ENCODE measurements around the gene HOXC4. TPM values are rescaled to one million over a fixed set of nuclear protein-coding genes. Genes with fewer than 3 reads are reported as not detected.

Gene HOXC4
- total and polyA plus RNA-seq, 2 experiments from 2014 or later: 2.2 to 3.1 TPM

DNA sequence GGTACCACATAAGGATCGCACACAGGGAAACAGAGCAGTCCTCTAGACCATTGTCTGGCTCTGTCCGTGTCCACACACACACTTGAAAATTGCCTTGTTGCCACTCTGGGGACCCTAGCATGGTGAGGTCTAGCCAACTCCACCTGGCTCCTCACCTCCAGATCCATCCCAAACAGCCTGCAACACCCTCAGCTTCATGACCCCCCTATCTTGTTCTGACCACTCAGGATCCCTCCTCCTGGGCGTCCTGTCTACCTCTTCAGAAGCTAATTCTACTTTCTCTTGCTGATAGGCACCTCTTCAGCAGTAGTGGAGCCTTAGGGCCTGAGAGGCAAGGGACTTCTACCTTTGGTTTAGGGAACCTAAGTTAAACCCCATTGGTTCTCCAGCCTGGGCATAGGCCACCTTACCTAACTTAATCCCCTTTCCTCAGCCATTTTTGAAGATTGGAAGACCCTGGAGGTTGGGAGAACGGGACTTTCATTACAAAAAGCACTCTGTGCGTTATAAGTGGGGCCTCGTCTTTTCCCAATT lies 21.5 kb upstream of the HOXC4 start:
- 42 to 45% methylated on average over 6 of the region's 6 CpGs for WGBS, 2 experiments (ENCODE audit: low coverage in 1 of 2, low lambda C conversion rate in 2 of 2, missing lambda C conversion rate in 2 of 2)
- Histone ChIP-seq H3K9ac (peak overlapping the region; percentile 97), H2AFZ (no peak overlapping the region), H3F3A (ENCODE audit: insufficient read depth) (peaks cover 23% of the 10 kb centered on the region), H3K36me3 (ENCODE audit: low read depth) (no peaks in the 10 kb centered on the region), H3K27ac (peak overlapping the region; percentile 99), H3K4me3 (peak overlapping the region; percentile 77), H3K9me3 (ENCODE audit: low read depth) (no peaks in the 10 kb centered on the region), H3K4me1 (ENCODE audit: insufficient read depth) (peaks cover 34% of the 10 kb centered on the region), H3K27me3 (replicated peaks; ENCODE audit: insufficient read depth) (no peaks in the 10 kb centered on the region), H3K4me2 (ENCODE audit: unreplicated experiment) (peak overlapping the region; percentile 94), H3K79me2 (ENCODE audit: insufficient read depth) (peaks cover 89% of the 10 kb centered on the region), H3K9me2 (ENCODE audit: insufficient read depth) (no peaks in the 10 kb centered on the region), H4K20me1 (ENCODE audit: insufficient read depth) (no peaks in the 10 kb centered on the region)
- no peak for DNase-seq
- in situ Hi-C loops (cut with MboI): no loop called here
- no peak for TF ChIP-seq EZH2 (IDR thresholded peaks at IDR 0.05; ENCODE audit: insufficient read depth, poor library complexity, severe bottlenecking)
- TF ChIP-seq EZH2phosphoT487 (IDR thresholded peaks at IDR 0.05; ENCODE audit: insufficient read depth, low read depth): no peak

DNA sequence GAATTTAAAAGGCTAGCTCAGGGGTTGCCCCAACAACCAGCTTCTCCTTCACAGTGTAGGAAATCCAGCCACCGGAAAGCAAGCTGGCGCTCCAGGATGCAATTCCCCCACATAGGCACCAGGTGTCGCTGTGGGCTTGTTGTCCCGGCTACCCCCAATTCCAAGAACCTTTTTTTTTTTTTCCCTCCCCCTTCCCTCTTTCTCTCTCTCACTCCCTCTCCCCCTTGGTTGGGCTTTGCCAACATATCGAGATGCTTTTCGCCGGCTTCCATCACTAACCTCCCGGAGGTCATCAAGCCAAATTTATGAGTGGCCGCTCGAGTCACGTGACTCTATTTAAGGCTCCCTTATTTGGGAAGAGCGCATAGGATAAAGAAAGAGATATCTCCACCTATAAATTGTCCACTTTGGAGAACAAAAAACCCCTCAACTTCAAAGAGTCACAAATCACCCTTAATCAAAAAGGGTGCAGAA lies 21.0 kb upstream of the HOXC4 start, which contains the start of gene HOXC5:
HOXC5 (plus strand) TSS at position 424 of the 474 bp plus-strand sequence. CDS start 73 bp downstream, outside the sequence.
- in situ Hi-C loops (cut with MboI): no loop called here
- peak within 1 kb of the TSS; percentile 94 for H3K4me2 ChIP-seq (ENCODE audit: unreplicated experiment)
- TF ChIP-seq EZH2phosphoT487 (IDR thresholded peaks at IDR 0.05; ENCODE audit: insufficient read depth, low read depth) (no peak), EZH2 (IDR thresholded peaks at IDR 0.05; ENCODE audit: insufficient read depth, poor library complexity, severe bottlenecking) (no peak)
- peaks cover 84% of the 10 kb centered on the region for H3K79me2 ChIP-seq (ENCODE audit: insufficient read depth)
- H3K27me3 ChIP-seq (replicated peaks; ENCODE audit: insufficient read depth): no peaks in the 10 kb centered on the region
- H3K9ac ChIP-seq: peak within 1 kb of the TSS; percentile 97
- no peaks in the 10 kb centered on the region for H3K9me3 ChIP-seq (ENCODE audit: low read depth)
- peak within 1 kb of the TSS; percentile 99 for H3K27ac ChIP-seq
- peak within 1 kb of the TSS; percentile 77 for H3K4me3 ChIP-seq
- WGBS, 2 experiments (ENCODE audit: low coverage in 1 of 2, low lambda C conversion rate in 2 of 2, missing lambda C conversion rate in 2 of 2): 2% methylated on average over 12 of the region's 12 CpGs
- H2AFZ ChIP-seq: peak within 1 kb of the TSS; percentile 70
- no peaks in the 10 kb centered on the region for H4K20me1 ChIP-seq (ENCODE audit: insufficient read depth)
- peak; percentile 81 for DNase-seq
- H3K36me3 ChIP-seq (ENCODE audit: low read depth): no peaks in the 10 kb centered on the region
- no peaks in the 10 kb centered on the region for H3K9me2 ChIP-seq (ENCODE audit: insufficient read depth)
- H3K4me1 ChIP-seq (ENCODE audit: insufficient read depth): peaks cover 30% of the 10 kb centered on the region
- peaks cover 18% of the 10 kb centered on the region for H3F3A ChIP-seq (ENCODE audit: insufficient read depth)

DNA sequence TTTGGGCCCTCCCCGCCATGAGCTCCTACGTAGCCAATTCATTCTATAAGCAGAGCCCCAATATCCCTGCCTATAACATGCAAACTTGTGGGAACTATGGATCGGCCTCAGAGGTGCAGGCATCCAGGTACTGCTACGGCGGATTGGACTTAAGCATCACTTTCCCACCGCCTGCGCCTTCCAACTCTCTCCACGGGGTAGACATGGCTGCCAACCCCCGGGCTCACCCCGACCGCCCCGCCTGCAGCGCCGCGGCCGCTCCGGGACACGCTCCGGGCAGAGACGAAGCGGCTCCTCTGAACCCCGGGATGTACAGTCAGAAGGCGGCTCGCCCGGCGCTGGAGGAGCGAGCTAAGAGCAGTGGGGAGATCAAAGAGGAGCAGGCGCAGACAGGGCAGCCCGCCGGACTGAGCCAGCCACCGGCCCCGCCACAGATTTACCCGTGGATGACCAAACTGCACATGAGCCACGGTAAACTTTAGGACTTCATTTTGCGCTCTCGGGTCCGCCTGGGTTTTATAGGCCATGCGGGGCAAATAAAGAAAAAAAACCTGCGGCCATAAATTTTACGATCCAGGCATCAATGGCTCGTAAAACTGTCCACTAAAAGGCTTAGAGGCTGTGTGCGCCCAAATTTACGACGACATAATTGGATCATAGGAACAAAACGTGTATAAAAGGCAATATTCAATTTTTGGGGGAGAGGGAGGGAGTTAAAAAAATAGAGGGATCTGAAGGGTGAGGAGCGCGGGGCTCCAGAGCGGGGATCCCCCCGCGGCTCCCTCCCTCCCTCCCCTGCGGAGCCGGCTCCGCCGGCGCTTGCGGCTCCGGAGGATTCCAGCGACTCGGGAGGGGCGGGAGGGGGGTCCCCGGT lies 20.3 kb upstream of the HOXC4 start:
- Histone ChIP-seq H3K4me3 (peak overlapping the region; percentile 72), H3K4me2 (ENCODE audit: unreplicated experiment) (peak overlapping the region; percentile 94), H2AFZ (peak overlapping the region; percentile 70), H3K9me3 (ENCODE audit: low read depth) (no peaks in the 10 kb centered on the region), H3F3A (ENCODE audit: insufficient read depth) (peaks cover 16% of the 10 kb centered on the region; the same call in 1 of the 2 replicates), H3K4me1 (ENCODE audit: insufficient read depth) (peaks cover 27% of the 10 kb centered on the region), H3K27ac (peak overlapping the region; percentile 99), H3K36me3 (ENCODE audit: low read depth) (no peaks in the 10 kb centered on the region), H3K9me2 (ENCODE audit: insufficient read depth) (no peaks in the 10 kb centered on the region), H3K9ac (peak overlapping the region; percentile 97), H3K79me2 (ENCODE audit: insufficient read depth) (peaks cover 77% of the 10 kb centered on the region), H3K27me3 (replicated peaks; ENCODE audit: insufficient read depth) (no peaks in the 10 kb centered on the region), H4K20me1 (ENCODE audit: insufficient read depth) (no peaks in the 10 kb centered on the region)
- in situ Hi-C loops (cut with MboI): no loop called here
- TF ChIP-seq EZH2phosphoT487 (IDR thresholded peaks at IDR 0.05; ENCODE audit: insufficient read depth, low read depth) (no peak), EZH2 (IDR thresholded peaks at IDR 0.05; ENCODE audit: insufficient read depth, poor library complexity, severe bottlenecking) (no peak)
- WGBS, 2 experiments (ENCODE audit: low coverage in 1 of 2, low lambda C conversion rate in 2 of 2, missing lambda C conversion rate in 2 of 2): 1% methylated on average over 46 to 61 of the region's 61 CpGs
- peak; percentile 87 for DNase-seq

DNA sequence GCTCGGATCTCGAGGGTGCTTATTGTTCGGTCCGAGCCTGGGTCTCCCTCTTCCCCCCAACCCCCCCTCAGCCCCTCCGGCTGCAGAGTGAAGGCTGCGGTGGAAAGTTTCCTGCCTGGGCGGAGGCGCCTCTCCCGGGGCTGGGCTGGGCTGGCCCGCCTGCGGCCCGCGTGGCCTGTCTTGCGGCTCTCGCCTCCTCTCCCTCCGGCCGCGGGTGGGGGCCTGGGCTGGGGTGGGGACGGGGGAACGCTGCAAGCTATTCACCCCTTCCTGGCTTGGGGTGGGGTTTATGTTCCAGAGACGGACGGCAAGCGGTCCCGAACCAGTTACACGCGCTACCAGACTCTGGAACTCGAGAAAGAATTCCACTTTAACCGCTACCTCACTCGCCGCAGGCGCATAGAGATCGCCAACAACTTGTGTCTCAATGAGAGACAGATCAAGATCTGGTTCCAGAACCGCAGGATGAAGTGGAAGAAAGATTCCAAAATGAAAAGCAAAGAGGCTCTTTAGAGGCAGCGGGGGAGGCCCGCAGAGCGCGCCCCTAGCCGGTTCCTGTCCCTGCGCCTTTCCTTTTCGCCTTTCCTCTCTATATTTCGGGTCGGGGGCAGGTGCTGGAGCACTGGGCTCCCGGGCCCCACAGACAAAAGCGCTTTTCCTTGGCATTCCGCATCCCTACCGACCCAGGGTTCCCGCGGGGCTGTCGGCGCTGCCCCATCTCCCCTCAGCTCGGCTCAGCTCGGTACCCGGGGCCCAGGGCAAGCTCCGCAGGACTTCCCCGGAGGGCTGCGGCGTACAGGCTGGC lies 19.5 kb upstream of the HOXC4 start:
- Histone ChIP-seq H3K4me2 (ENCODE audit: unreplicated experiment) (peak overlapping the region; percentile 94), H3K4me3 (peak overlapping the region; percentile 72), H3K9me2 (ENCODE audit: insufficient read depth) (no peaks in the 10 kb centered on the region), H2AFZ (peak overlapping the region; percentile 70), H3K36me3 (ENCODE audit: low read depth) (no peaks in the 10 kb centered on the region), H3K4me1 (ENCODE audit: insufficient read depth) (peaks cover 28% of the 10 kb centered on the region), H3F3A (ENCODE audit: insufficient read depth) (peaks cover 16% of the 10 kb centered on the region; the same call in 1 of the 2 replicates), H3K9ac (peak overlapping the region; percentile 97), H3K27ac (peak overlapping the region; percentile 99), H4K20me1 (ENCODE audit: insufficient read depth) (no peaks in the 10 kb centered on the region), H3K27me3 (replicated peaks; ENCODE audit: insufficient read depth) (no peaks in the 10 kb centered on the region), H3K9me3 (ENCODE audit: low read depth) (no peaks in the 10 kb centered on the region), H3K79me2 (ENCODE audit: insufficient read depth) (peaks cover 69% of the 10 kb centered on the region)
- in situ Hi-C loops (cut with MboI): no loop called here
- DNase-seq: peak; percentile 74
- 16 to 25% methylated on average over 39 to 57 of the region's 57 CpGs for WGBS, 2 experiments (ENCODE audit: low coverage in 1 of 2, low lambda C conversion rate in 2 of 2, missing lambda C conversion rate in 2 of 2)
- TF ChIP-seq EZH2phosphoT487 (IDR thresholded peaks at IDR 0.05; ENCODE audit: insufficient read depth, low read depth): no peak
- no peak for TF ChIP-seq EZH2 (IDR thresholded peaks at IDR 0.05; ENCODE audit: insufficient read depth, poor library complexity, severe bottlenecking)

Measured in GM23248 (cell line).